Breast epithelium (tissue), 4 donors: ENCODE measurements around the gene KRT15. TPM values are rescaled to one million over a fixed set of nuclear protein-coding genes. Genes with fewer than 3 reads are reported as not detected.

ENCODE experiments used
- DNase-seq, 2 donors: peaks; one replicate each; pipeline ENCODE4 v3.0.0-alpha.2; 2019; ENCODE audit warnings: low spot score in 2 of 2
- H3K27ac ChIP-seq, 2 donors: fragments of 200-600 bp; sonication (generic) in 1 of 2; one replicate each; pipeline ENCODE4 v1.5.1; 2016 to 2019; ENCODE audit warnings: mild to moderate bottlenecking in 1 of 2
- H3K27me3 ChIP-seq, 2 donors: fragments of 200-600 bp; sonication (generic) in 1 of 2; one replicate each; pipeline versions ENCODE4 v1.5.1 to v1.6.0; 2017 to 2019; ENCODE audit warnings: control low read depth in 1 of 2, mild to moderate bottlenecking in 1 of 2
- H3K36me3 ChIP-seq: fragments of 200-600 bp; one replicate; pipeline ENCODE4 v1.5.1; 2019
- H3K4me1 ChIP-seq, 2 donors: fragments of 200-600 bp; sonication (generic); one replicate each; pipeline ENCODE4 v1.5.1; 2016 to 2019; ENCODE audit warnings: control low read depth in 1 of 2
- H3K4me3 ChIP-seq, 3 donors: fragments of 200-600 bp; sonication (generic); 1 replicate in 2 of 3; 2 replicates in 1 of 3; pipeline ENCODE4 v1.5.1; 2016 to 2019; ENCODE audit warnings: mild to moderate bottlenecking in 3 of 3, moderate library complexity in 2 of 3
- H3K9me3 ChIP-seq, 2 donors: fragments of 200-600 bp; sonication (generic) in 1 of 2; one replicate each; pipeline ENCODE4 v1.5.1; 2016 to 2019; ENCODE audit warnings: control low read depth in 1 of 2
- POLR2A ChIP-seq: fragments of 450-650 bp; IDR thresholded peaks from one replicate; pipeline ENCODE4 v1.6.1; 2016; ENCODE audit warnings: antibody characterized with exemption, mild to moderate bottlenecking, moderate library complexity
- POLR2AphosphoS5 ChIP-seq, 3 donors: sonication (generic); formaldehyde crosslinking; IDR thresholded peaks; one replicate each; pipeline ENCODE4 v1.6.1; 2017; ENCODE audit warnings: antibody characterized with exemption in 3 of 3
- intact Hi-C: fragments of 100-400 bp; cut with DNase I; formaldehyde crosslinking; loops from one replicate; pipeline ENCODE4 v1.15.1; 2023; ENCODE audit warnings: low total_unique reads
- total RNA-seq, 3 donors: library from RNA; depleted of rRNA; stranded (reverse); fragments of >200 nt; gene quantifications; one replicate each; pipeline ENCODE4 v1.1.0, GENCODE V29; 2016
- TF ChIP-seq, protein P1 (sequence below), 3 donors: fragments of 450-650 bp; IDR thresholded peaks; one replicate each; pipeline ENCODE4 v1.5.1; 2016 to 2017; ENCODE audit warnings: antibody characterized with exemption in 3 of 3, mild to moderate bottlenecking in 3 of 3, moderate library complexity in 3 of 3

KRT15 gene
- total RNA-seq, 3 donors from 2014 or later: 0.80 to 2,244 (median 331) TPM

DNA sequence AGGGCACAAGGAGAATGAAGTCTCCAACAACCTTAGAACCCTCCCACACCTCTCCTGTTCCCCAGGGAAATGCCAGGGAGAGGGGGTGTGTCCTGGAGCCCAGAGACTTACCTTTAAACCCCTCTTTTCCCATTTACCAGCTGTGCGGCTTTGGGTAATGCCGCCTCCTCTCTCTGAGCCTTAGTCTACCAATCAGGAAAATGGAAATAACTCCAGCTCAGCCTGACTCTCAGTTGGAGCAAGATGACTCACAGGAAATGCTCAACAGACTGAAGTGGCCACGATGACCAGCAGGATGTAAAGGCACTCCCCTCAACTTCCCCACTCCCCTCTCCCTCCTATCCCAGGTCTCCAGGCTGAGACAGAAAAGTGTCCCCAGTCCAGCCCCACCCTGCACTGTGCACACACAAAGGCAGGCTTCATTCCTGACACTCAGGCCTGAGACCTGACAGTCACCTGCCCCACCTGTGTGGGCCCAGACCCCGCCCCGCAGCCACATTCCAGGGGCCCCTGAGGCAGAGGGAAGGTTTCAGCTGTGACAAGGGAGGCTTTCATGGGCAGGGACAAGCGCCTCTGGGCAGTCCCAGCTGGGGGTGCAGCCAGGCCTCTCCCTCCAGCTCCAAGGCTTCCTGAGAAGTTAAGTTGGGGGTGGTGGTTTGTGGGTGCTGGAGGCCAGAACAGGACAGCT, 3.0 kb upstream of the KRT15 start:
- Histone ChIP-seq H3K4me1 (peaks cover 0 to 6% of the 10 kb centered on the region in 2 donors), H3K27ac (peak overlapping the region; percentile 89 to 92)

DNA sequence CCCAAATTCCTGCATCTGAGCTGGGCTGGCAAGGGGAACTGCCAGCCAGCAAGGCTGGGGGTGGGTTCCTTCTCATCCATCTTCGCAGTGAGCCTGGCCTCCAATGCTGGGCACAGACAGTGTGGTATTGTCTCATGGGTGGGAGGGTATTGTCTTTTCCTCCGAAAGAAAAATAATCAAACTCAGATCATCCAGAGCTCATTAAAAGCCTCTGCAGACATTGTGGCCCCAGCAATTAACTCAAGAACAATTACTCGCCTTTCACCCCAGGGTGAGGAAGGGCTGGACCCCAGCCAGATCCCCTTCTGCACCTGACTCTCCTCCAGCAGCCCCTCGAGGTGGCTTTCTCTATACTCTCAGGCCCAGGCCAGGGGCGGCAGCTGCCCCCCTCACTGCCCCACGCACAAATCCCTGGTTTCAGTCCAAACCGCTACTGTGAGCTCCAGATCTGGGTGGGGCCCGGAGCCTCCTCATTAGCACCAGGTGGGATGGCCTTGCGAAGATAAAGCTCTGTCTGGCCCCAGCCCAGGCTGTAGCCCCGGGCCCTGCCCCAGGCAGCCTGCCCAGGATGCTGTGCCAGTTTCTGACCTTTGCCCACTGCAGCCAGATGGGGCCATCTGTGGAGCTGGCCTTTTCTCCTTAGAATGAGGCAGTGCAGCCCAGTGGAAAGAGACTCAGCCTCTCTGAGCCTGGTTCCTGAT, 2.3 kb upstream of the KRT15 start:
- Histone ChIP-seq H3K27me3 (no peaks in the 10 kb centered on the region), H3K27ac (peak overlapping the region; percentile 89 to 92)
- no peak for TF ChIP-seq POLR2AphosphoS5 (IDR thresholded peaks at IDR 0.05)
- TF ChIP-seq, protein P1, sequence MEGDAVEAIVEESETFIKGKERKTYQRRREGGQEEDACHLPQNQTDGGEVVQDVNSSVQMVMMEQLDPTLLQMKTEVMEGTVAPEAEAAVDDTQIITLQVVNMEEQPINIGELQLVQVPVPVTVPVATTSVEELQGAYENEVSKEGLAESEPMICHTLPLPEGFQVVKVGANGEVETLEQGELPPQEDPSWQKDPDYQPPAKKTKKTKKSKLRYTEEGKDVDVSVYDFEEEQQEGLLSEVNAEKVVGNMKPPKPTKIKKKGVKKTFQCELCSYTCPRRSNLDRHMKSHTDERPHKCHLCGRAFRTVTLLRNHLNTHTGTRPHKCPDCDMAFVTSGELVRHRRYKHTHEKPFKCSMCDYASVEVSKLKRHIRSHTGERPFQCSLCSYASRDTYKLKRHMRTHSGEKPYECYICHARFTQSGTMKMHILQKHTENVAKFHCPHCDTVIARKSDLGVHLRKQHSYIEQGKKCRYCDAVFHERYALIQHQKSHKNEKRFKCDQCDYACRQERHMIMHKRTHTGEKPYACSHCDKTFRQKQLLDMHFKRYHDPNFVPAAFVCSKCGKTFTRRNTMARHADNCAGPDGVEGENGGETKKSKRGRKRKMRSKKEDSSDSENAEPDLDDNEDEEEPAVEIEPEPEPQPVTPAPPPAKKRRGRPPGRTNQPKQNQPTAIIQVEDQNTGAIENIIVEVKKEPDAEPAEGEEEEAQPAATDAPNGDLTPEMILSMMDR (IDR thresholded peaks at IDR 0.05): no peak
- no peak for TF ChIP-seq POLR2A

More for the DNA sequence above, 3.0 kb upstream of the KRT15 start:
- TF ChIP-seq, protein P1 (IDR thresholded peaks at IDR 0.05): peak in 1 of 3 donors; percentile 38
- TF ChIP-seq POLR2A (no peak), POLR2AphosphoS5 (IDR thresholded peaks at IDR 0.05) (peak in 2 of 3 donors; percentile 32 to 53)
- peak overlapping the region in 2 of 3 donors; percentile 35 to 54 for H3K4me3 ChIP-seq
- H3K27me3 ChIP-seq: no peaks in the 10 kb centered on the region
- intact Hi-C loops: no loop called here
- DNase-seq: peak; percentile 84 to 92
- no peaks in the 10 kb centered on the region for H3K9me3 ChIP-seq
- no peaks in the 10 kb centered on the region for H3K36me3 ChIP-seq

DNA sequence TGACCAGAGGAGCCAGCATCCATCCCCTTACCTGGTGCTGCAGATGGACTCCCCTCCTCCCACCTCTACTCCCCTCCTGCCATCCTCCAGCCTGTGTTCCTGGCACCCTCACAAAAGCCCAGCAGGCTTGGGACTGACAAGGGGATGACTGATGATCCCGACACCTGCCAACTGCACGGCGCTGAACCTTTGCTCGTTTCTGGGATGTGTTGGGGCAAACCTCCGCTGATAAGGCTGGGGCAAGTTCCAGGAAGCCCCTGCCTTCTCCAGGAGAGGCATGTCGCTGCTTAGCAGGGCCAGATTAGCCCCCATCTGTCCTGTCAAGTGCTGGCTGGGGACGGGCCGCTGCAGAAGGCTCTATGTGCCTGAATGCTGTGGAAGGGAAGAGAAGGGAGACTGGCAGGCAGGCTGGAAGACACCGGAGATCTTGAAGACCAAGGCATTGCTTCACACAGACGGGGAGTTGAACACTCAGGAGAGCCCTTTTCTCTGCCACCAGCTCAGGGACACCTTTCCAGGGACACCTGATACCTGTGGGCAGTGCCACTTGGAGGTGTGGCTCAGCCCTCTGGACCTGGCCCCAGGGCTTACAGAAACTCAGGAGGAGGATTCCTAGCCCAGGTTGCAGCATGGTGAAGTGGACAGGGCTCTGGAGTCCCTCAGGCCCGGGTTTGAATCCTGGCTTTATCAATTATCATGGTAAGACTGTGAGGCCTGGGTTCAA, 973 bp upstream of the KRT15 start:
- H3K27ac ChIP-seq: peak overlapping the region; percentile 89 to 92
- intact Hi-C loops: no loop called here
- peak overlapping the region in 2 of 3 donors; percentile 49 to 54 for H3K4me3 ChIP-seq
- no peaks in the 10 kb centered on the region for H3K27me3 ChIP-seq
- no peaks in the 10 kb centered on the region for H3K36me3 ChIP-seq
- TF ChIP-seq POLR2A: no peak
- TF ChIP-seq, protein P1 (IDR thresholded peaks at IDR 0.05): no peak
- TF ChIP-seq POLR2AphosphoS5 (IDR thresholded peaks at IDR 0.05): no peak
- H3K9me3 ChIP-seq: no peaks in the 10 kb centered on the region
- H3K4me1 ChIP-seq: peaks cover 0 to 6% of the 10 kb centered on the region in 2 donors
- no peak for DNase-seq

More for the DNA sequence above, 2.3 kb upstream of the KRT15 start:
- Histone ChIP-seq H3K36me3 (no peaks in the 10 kb centered on the region), H3K4me1 (peaks cover 0 to 6% of the 10 kb centered on the region in 2 donors), H3K4me3 (peak overlapping the region in 2 of 3 donors; percentile 35 to 54), H3K9me3 (no peaks in the 10 kb centered on the region)
- intact Hi-C loops: no loop called here
- no peak for DNase-seq

DNA sequence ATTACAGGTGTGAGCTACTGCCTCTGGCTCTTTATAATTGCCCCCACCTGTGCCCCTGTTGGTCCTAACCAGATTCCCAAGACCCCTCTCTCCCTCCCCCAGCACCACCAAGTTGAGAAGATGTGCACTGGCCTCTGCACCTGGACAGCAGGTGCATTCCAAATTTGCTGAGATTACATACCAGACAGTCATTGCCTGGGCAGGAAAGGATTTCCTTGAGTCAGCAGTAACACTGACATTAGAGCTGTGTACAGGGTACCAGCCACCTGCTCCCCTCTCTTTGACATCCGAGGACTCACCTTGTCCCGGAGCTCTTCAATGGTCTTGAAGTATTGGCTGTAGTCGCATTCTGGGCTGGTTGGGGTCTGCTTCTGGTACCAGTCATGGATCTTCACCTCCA, 659 bp downstream of the KRT15 start:
- Histone ChIP-seq H3K9me3 (no peaks in the 10 kb centered on the region), H3K36me3 (no peaks in the 10 kb centered on the region), H3K27me3 (no peaks in the 10 kb centered on the region), H3K4me1 (peaks cover 0 to 6% of the 10 kb centered on the region in 2 donors), H3K4me3 (peak overlapping the region in 2 of 3 donors; percentile 54 to 60), H3K27ac (peak overlapping the region; percentile 63 to 89)
- no peak for DNase-seq
- TF ChIP-seq, protein P1 (IDR thresholded peaks at IDR 0.05): no peak
- TF ChIP-seq POLR2A (no peak), POLR2AphosphoS5 (IDR thresholded peaks at IDR 0.05) (no peak)
- intact Hi-C loops: no loop called here
